Spinal cord (tissue), 10 donors: Measurements from ENCODE around the gene WASHC2A. TPM values are rescaled to one million over a fixed set of nuclear protein-coding genes. Genes with fewer than 3 reads are reported as not detected.
"Not testable (repeated sequence)": the region's sequence is repeated elsewhere in the genome, so short reads cannot be mapped to it uniquely, and the experiment has no call there.

Experiments used
- DNase-seq, 6 donors: peaks; one replicate each; pipeline versions ENCODE4 v3.0.0 to v3.0.0-alpha.2; 2013 to 2015; ENCODE audit warnings: low spot score in 6 of 6, low read depth in 4 of 6
- H3K27ac ChIP-seq: one replicate; pipeline ENCODE4 v1.5.1; 2013; ENCODE audit warnings: low read depth, low read length, control low read depth
- H3K27me3 ChIP-seq: one replicate; pipeline ENCODE4 v1.6.1; 2013; ENCODE audit warnings: low read length; ENCODE audit not compliant: control insufficient read depth, insufficient read depth
- H3K36me3 ChIP-seq: one replicate; pipeline ENCODE4 v1.6.1; 2013; ENCODE audit warnings: low read length; ENCODE audit not compliant: control insufficient read depth, insufficient read depth
- H3K4me1 ChIP-seq: one replicate; pipeline ENCODE4 v1.6.1; 2013; ENCODE audit warnings: low read length; ENCODE audit not compliant: control insufficient read depth, insufficient read depth
- H3K4me3 ChIP-seq: one replicate; pipeline ENCODE4 v1.5.1; 2013; ENCODE audit warnings: low read depth, low read length, control low read depth
- H3K9me3 ChIP-seq: one replicate; pipeline ENCODE4 v1.6.1; 2013; ENCODE audit warnings: low read length; ENCODE audit not compliant: control insufficient read depth, insufficient read depth
- WGBS: methylation state at CpG from one replicate; pipeline ENCODE4 v1.1.5; 2013; ENCODE audit warnings: missing lambda C conversion rate; ENCODE audit not compliant: insufficient coverage; 5-methylcytosine and 5-hydroxymethylcytosine counted together
- polyA plus RNA-seq, 2 donors: library from polyadenylated mRNA; unstranded; fragments of 120-200 nt; gene quantifications; one replicate each; pipeline ENCODE4 v1.2.1, GENCODE V29; 2013; ENCODE audit not compliant: insufficient read length in 2 of 2
- total RNA-seq, 2 donors: library from RNA; depleted of rRNA in 1 of 2; stranded (reverse); fragments of 120-200 nt in 1 of 2; fragments of >200 nt in 1 of 2; gene quantifications; one replicate each; pipeline versions ENCODE4 v1.2.3 to v1.2.4, GENCODE V29; 2013 to 2014
- donor health status: healthy.

Gene WASHC2A
- total and polyA plus RNA-seq, 4 donors = 37.4 to 42.9 (median 39.9) TPM

DNA sequence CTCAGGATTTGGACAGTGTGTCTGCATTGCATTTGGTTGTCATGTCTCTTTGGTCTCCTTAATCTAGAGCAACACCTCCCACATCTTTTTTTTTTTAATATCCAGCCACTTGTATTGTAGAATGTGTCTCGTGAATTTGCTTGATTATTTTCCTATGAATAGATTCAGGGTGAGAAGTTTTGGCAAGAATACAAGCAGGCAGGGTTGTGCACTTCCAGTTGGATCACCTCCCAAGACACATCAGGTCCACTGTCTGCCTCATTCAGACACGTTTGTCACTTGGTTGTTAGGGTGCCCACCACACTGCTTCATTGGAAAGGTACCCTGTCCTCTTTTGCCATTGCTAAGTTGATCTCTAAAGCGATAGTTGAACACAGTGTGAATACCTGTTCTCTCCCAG, 30.9 kb downstream of the WASHC2A start:
- not testable (repeated sequence) for H3K9me3 ChIP-seq, H3K4me3 ChIP-seq, DNase-seq, H3K4me1 ChIP-seq, H3K27ac ChIP-seq, H3K36me3 ChIP-seq, H3K27me3 ChIP-seq
- no CpG with 5 or more reads among the region's 3 CpGs for WGBS

DNA sequence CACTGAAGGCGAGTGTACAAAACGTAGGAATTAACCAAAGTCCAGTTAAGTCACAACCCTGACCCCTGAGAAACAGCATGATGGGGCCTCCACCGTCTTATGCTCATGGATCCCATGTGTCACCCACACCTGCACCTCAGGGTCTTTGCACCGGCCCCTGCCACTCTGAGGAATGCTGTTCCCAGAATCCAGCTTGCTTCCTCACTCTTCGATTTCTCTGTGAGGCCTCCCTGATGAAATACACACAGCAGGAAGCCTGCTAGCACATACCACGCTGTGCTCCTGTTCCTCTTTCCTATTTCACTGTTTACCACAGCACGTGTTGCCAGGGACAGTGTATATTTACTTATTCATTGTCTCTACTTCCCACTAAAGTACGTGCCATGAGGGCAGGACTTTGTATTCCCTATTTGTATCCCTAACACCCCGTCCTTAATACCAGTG, 33.4 kb downstream of the WASHC2A start:
- not testable (repeated sequence) for H3K4me3 ChIP-seq, H3K36me3 ChIP-seq, H3K9me3 ChIP-seq, DNase-seq, H3K27me3 ChIP-seq, H3K27ac ChIP-seq, H3K4me1 ChIP-seq
- WGBS = 94% methylated on average over 5 of the region's 9 CpGs

DNA sequence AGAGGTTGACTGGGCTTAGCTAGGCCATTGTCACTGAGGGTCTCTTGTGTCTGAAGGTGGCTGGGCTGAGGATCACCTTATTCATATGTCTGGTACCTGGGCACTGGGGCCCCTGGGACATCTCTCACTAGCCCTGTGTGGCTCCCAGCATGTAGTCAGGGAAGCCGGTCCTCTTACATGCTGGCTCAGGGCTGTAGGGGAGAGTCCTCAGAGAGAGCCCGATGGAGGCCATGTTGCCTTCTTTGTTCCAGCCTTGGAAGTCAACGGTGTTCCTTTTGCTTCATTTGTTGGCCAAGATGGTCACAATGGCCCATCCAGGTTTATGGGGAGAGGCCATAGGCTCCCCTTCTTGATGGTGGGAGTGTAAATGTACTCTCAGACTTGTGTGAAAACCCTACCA, 34.0 kb downstream of the WASHC2A start:
- WGBS = no CpG with 5 or more reads among the region's 3 CpGs
- DNase-seq, H3K27ac ChIP-seq, H3K36me3 ChIP-seq, H3K4me1 ChIP-seq, H3K27me3 ChIP-seq, H3K9me3 ChIP-seq, H3K4me3 ChIP-seq: not testable (repeated sequence)

DNA sequence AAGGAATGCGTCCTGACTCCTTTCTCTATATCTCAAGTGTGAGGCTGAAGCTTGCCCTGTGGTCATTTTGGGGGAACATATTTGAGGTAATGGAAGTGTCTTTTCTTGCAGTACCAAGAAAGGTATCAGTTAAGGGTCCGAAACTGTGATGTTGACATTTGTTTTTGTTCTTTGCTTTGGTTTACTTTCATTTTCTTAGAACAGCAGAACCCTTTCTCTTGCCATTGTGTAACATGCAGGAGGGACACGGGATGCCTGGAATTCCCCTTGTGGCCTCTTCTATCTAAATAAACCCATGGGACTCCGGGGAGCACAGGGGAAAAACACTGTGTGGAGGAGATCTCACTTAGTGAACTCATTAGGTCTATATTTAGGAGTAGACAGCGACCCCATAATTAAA, 34.5 kb downstream of the WASHC2A start:
- not testable (repeated sequence) for H3K36me3 ChIP-seq, H3K9me3 ChIP-seq, DNase-seq, H3K4me3 ChIP-seq, H3K4me1 ChIP-seq, H3K27me3 ChIP-seq, H3K27ac ChIP-seq
- WGBS = no CpG with 5 or more reads among the region's 5 CpGs

DNA sequence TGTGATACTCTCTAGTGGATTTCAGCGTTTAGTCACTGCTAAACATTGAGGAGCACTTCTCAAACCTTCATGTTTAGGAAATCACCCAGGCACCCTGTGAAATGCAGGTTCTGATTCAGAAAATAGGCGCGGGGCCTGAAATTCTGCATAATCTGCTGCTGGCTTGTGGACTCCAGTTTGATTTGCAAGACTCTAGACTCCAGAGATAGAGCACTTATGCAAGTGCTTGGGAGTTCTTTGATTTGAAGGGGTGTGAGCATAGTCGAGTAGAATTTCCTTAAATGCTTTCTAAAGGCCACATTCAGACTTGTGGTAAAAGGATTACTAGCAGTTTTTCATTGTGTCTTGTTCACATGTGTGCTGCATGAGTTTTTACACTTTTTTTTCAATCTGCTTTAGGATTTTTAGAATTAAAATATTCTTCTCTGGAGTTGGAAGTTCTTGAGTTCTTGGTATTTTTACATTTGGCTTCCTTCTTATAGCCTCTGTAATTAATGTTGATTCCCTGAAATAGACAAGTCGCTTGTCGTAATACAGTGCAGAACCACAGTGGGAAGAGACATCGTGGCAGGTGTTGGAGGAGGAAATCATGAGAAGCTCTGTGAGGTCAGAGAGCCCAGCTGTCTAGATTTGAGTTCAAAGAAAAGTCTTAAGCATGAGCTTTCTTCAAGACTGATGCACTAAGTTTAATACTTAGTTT, 41.4 kb downstream of the WASHC2A start:
- WGBS = no CpG with 5 or more reads among the region's 7 CpGs
- H3K27ac ChIP-seq, H3K4me1 ChIP-seq, H3K9me3 ChIP-seq, H3K27me3 ChIP-seq, H3K36me3 ChIP-seq, DNase-seq, H3K4me3 ChIP-seq: not testable (repeated sequence)

DNA sequence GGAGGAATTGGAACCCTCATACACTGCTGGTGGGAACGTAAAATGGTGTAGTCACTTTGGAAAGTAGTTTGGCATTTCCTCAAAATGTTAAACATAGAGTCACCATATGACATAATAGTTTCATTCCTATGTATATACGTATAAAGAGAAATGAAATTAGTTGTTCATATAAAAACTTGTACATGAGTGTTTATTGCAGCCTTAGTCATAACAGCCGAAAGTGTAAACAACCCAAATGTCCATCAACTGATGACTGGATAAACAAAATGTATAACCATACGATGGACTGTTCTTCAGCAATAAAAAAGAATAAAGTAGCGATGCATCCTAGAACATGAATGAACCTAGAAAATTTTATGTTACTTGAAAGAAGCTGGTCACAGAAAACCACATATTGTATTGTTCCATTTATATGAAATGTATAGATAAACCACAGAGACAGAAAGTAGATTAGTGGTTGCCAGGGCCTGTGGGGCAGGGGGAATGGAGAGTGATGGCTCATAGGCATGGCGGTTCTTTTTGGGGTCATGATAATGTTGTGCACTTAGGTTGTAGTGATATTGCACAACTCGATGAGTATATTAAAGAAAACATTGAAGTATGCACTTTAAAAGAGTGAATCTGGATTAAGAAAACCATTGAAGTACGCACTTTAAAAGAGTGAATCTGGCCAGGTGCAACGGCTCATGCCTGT, 44.8 kb downstream of the WASHC2A start:
- H3K27me3 ChIP-seq, H3K36me3 ChIP-seq, H3K4me1 ChIP-seq, H3K9me3 ChIP-seq, H3K27ac ChIP-seq, H3K4me3 ChIP-seq, DNase-seq: not testable (repeated sequence)
- no CpG with 5 or more reads among the region's 9 CpGs for WGBS

DNA sequence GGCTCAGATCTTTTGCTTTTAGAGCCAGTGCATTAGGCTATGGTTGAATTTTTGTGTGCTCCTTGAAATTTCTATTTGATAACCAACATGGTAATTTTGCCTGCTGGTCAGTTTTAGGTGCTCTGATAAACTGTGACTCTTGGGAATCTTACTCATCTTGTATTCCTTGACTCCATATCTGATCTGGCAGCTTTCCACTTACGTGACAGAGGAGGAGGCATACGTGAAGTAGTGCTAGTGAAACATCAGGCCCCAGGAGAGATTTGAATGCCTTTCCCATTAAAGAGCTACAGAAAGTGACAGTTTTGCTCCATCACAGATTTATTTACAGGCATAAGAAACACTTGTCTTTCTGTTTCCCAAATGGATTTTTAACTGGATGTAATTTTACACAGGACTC, 59.0 kb downstream of the WASHC2A start:
- not testable (repeated sequence) for DNase-seq, H3K4me3 ChIP-seq, H3K27me3 ChIP-seq, H3K36me3 ChIP-seq, H3K4me1 ChIP-seq, H3K9me3 ChIP-seq, H3K27ac ChIP-seq
- WGBS = no CpG with 5 or more reads among the region's 2 CpGs

DNA sequence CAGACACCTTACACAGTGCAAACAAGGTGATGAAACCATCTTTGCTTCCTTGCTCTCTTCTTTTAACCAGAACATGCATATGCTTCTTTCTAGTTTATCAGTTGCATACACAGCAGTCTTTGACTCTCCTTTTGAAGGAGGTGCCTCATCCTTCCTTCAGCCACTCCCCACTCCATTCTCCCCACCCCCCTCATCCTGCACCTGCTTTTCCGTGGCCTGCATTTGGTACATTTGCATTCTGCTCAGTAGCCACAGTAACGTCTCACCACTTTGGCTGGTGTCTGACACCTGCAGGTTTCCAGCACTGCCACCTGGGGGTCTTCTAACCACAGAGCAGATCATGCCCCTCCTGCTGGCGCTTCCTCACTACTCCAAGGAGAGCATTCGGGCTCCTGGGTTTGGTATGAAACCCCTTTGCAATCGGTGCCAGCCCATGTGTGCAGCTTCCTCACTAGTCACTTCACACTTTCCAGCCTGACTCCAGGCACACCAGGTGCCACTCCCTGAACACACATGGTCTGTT, 60.1 kb downstream of the WASHC2A start:
- WGBS = no CpG with 5 or more reads among the region's 5 CpGs
- H3K4me1 ChIP-seq, DNase-seq, H3K9me3 ChIP-seq, H3K4me3 ChIP-seq, H3K27me3 ChIP-seq, H3K36me3 ChIP-seq, H3K27ac ChIP-seq: not testable (repeated sequence)

DNA sequence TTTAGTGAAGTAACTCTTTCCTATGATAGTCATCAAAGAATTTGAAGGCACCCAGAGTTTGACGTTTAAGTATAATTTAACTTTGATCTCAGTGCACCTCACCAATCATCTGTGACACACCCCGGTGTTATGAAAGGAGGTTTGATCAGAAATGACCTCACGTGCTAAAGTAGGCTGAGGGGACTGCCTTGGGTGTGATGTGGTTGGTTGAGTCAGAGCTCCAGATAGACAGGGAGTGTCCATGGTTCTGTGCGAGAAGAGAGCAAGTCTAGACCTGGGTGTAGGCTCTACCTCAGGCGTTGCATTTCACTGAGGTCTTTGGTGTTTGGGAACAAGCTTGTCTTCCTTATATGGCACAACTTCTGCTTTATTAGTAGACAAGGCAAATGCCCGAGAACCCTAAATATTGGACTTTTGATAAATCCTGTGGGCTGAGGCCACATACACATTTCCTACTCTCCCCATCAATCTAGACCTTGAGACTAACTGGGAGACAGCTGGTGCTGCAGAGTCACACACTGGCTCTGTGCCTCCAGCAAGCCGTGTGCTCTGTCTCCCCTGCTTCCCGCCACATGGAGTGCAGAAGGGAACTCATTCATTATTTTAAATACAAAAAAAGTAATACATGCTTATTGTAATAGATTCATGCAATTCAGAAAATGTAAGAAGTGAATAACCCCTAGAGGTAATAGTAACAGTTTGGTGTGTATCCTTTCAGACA, 63.7 kb downstream of the WASHC2A start:
- not testable (repeated sequence) for H3K4me1 ChIP-seq, H3K27me3 ChIP-seq, H3K36me3 ChIP-seq, H3K9me3 ChIP-seq, DNase-seq, H3K27ac ChIP-seq, H3K4me3 ChIP-seq
- WGBS = 100% methylated on average over 2 of the region's 8 CpGs
